Gastrocnemius medialis (tissue), 4 donors: ENCODE data around the gene MACROD2. TPM values are rescaled to one million over a fixed set of nuclear protein-coding genes. Genes with fewer than 3 reads are reported as not detected.

ENCODE experiments used
- ATAC-seq, 2 donors: fragments of 150-250 bp; one replicate each; pipeline ENCODE4 v1.9.1; 2016
- DNase-seq, 2 donors: peaks; one replicate each; pipeline ENCODE4 v3.0.0-alpha.2; 2019
- H3K27ac ChIP-seq, 4 donors: fragments of 200-600 bp; sonication (generic); 1 replicate in 1 of 4; 2 replicates in 3 of 4; pipeline ENCODE4 v1.5.1; 2016 to 2018; ENCODE audit warnings: mild to moderate bottlenecking in 2 of 4, moderate library complexity in 1 of 4
- H3K27me3 ChIP-seq, 3 donors: fragments of 200-600 bp; sonication (generic) in 2 of 3; 1 replicate in 1 of 3; 2 replicates in 2 of 3; pipeline versions ENCODE4 v1.5.1 to v1.6.0; 2016 to 2019; ENCODE audit warnings: mild to moderate bottlenecking in 1 of 3, moderate library complexity in 1 of 3
- H3K36me3 ChIP-seq, 2 donors: fragments of 200-600 bp; sonication (generic) in 1 of 2; one replicate each; pipeline ENCODE4 v1.5.1; 2017 to 2018
- H3K4me1 ChIP-seq, 2 donors: fragments of 200-600 bp; sonication (generic) in 1 of 2; one replicate each; pipeline ENCODE4 v1.5.1; 2016 to 2017; ENCODE audit warnings: mild to moderate bottlenecking in 2 of 2
- H3K4me3 ChIP-seq, 4 donors: fragments of 200-600 bp; sonication (generic) in 3 of 4; 1 replicate in 1 of 4; 2 replicates in 3 of 4; pipeline ENCODE4 v1.5.1; 2016 to 2019; ENCODE audit warnings: mild to moderate bottlenecking in 2 of 4
- H3K9me3 ChIP-seq, 3 donors: fragments of 200-600 bp; sonication (generic) in 2 of 3; 1 replicate in 1 of 3; 2 replicates in 2 of 3; pipeline ENCODE4 v1.5.1; 2016 to 2019
- POLR2A ChIP-seq, 2 donors: fragments of 450-650 bp; IDR thresholded peaks; one replicate each; pipeline ENCODE4 v1.6.1; 2017; ENCODE audit warnings: antibody characterized with exemption in 2 of 2, mild to moderate bottlenecking in 2 of 2, moderate library complexity in 2 of 2
- in situ Hi-C, 4 donors: fragments of 200-750 bp; cut with MboI; loops; one replicate each; pipeline versions ENCODE4 v1.15.0 to v1.8.0; 2017; ENCODE audit warnings: low sequenced_read_pairs in 4 of 4
- intact Hi-C: fragments of 100-400 bp; cut with DNase I; formaldehyde crosslinking; loops from one replicate; pipeline ENCODE4 v1.15.1; 2023; ENCODE audit warnings: low total_unique reads
- total RNA-seq, 4 donors: library from RNA; depleted of rRNA; stranded (reverse); fragments of >200 nt; gene quantifications; one replicate each; pipeline versions ENCODE4 v1.1.0 to v1.2.3, GENCODE V29; 2016
- TF ChIP-seq, protein P1 (sequence below), 5 experiments: fragments of 450-650 bp in 3 of 5; fragments of 200-600 bp in 2 of 5; sonication (generic) in 2 of 5; IDR thresholded peaks in 4 of 5; conservative IDR thresholded peaks in 1 of 5; 1 replicate in 4 of 5; 2 replicates in 1 of 5; pipeline ENCODE4 v1.5.1; 2016 to 2019; ENCODE audit warnings: antibody characterized with exemption in 5 of 5, mild to moderate bottlenecking in 3 of 5, moderate library complexity in 3 of 5

Gene MACROD2
- total RNA-seq, 4 donors from 2014 or later = 1.8 to 10.2 (median 3.6) TPM

DNA sequence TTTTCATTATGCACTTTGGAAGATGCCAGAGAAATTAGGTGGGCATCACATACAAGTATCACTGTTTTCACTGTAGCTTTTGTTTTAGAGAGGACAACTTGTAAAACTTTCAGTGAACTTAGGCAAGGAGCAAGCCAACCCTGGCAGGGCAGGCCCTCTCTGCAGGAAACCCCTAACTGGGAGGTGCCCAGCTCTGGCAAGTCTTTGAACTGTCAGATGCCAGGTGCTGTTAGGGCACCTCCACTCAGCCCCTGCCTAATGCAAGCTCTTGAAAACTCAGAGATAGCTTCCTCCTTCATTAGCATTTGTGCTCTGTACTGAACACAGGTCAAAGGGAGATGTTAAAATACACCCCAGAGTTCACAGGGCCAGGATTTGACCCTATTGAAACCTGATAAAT, 1116.3 kb downstream of the MACROD2 start:
- H3K27me3 ChIP-seq = no peaks in the 10 kb centered on the region
- no peak overlapping the region for H3K27ac ChIP-seq
- H3K9me3 ChIP-seq = peaks cover 0 to 3% (median 0%) of the 10 kb centered on the region in 3 donors
- no peak overlapping the region for H3K4me3 ChIP-seq
- no peaks in the 10 kb centered on the region for H3K36me3 ChIP-seq
- in situ Hi-C loops = no loop called here
- intact Hi-C loops = no loop called here
- TF ChIP-seq POLR2A (IDR thresholded peaks at IDR 0.05) = no peak
- TF ChIP-seq, protein P1, sequence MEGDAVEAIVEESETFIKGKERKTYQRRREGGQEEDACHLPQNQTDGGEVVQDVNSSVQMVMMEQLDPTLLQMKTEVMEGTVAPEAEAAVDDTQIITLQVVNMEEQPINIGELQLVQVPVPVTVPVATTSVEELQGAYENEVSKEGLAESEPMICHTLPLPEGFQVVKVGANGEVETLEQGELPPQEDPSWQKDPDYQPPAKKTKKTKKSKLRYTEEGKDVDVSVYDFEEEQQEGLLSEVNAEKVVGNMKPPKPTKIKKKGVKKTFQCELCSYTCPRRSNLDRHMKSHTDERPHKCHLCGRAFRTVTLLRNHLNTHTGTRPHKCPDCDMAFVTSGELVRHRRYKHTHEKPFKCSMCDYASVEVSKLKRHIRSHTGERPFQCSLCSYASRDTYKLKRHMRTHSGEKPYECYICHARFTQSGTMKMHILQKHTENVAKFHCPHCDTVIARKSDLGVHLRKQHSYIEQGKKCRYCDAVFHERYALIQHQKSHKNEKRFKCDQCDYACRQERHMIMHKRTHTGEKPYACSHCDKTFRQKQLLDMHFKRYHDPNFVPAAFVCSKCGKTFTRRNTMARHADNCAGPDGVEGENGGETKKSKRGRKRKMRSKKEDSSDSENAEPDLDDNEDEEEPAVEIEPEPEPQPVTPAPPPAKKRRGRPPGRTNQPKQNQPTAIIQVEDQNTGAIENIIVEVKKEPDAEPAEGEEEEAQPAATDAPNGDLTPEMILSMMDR (IDR thresholded peaks at IDR 0.05 in 4 of 5, conservative IDR thresholded peaks at IDR 0.05 in 1 of 5) = no peak
- no peak for ATAC-seq
- DNase-seq = no peak
- no peaks in the 10 kb centered on the region for H3K4me1 ChIP-seq

DNA sequence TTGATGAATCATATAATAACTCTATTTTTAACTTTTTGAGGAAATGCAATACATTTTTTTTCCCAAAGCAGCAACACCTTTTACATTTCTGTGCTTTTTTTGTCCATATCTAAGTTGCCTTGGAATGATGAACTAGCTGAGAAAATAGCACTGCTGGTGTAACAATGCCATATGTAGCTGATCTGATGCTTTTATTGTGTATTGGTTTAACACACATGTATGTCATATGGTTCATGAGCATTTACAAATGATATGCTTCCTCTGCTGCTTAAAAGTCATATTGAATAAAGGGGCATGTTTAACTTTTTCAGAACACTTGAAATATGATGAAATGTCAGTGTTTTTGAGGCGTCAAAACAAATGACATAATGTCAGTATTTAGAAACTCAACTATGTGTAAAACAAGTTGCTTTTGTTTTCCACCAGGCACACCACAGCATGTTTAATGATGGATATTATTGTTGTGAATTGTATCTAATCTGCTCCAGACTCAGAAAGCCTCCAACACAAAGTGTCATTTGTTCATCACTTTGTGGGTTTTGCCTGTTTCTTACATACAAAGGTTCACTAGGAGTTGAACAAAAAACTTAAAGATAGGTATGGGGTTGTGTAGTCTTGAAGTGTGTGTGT, 1117.9 kb downstream of the MACROD2 start:
- Histone ChIP-seq H3K9me3 (peaks cover 0 to 3% (median 0%) of the 10 kb centered on the region in 3 donors), H3K4me1 (no peaks in the 10 kb centered on the region), H3K27me3 (no peaks in the 10 kb centered on the region), H3K36me3 (no peaks in the 10 kb centered on the region), H3K27ac (no peak overlapping the region), H3K4me3 (no peak overlapping the region)
- intact Hi-C loops (no loop called here), in situ Hi-C loops (no loop called here)
- ATAC-seq = no peak
- no peak for DNase-seq
- TF ChIP-seq POLR2A (IDR thresholded peaks at IDR 0.05) = no peak
- TF ChIP-seq, protein P1 (IDR thresholded peaks at IDR 0.05 in 4 of 5, conservative IDR thresholded peaks at IDR 0.05 in 1 of 5) = no peak

DNA sequence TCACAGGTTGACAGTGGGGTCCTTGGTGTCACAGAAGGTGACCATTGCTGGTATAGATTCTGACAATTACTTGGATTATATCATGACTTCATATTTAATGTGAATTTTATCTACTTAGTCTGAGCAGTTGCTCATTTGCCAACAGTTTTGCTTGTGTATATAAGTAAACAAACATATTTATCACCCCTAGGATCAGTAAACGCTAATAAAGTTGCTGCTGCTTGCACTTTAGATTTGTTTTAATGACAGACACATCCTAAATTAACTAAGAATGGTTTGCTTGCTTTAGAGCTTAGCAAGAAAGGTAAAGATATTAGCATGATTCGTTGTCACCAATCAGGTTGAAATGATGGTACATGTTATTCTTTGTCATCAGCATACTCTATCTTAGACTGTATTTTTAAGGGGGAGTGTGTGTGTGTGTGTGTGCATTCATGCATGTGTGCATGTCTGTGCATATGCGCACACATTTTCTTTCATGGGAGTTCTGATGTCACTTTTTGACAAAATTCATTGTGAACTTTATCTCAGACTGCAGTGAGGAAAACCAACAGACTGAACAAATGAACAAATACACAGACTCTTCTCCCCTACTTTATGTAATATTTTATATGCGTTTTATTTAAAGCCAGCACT, 1124.7 kb downstream of the MACROD2 start:
- Histone ChIP-seq H3K9me3 (no peaks in the 10 kb centered on the region), H3K36me3 (no peaks in the 10 kb centered on the region), H3K27ac (no peak overlapping the region), H3K4me3 (no peak overlapping the region), H3K27me3 (no peaks in the 10 kb centered on the region), H3K4me1 (no peaks in the 10 kb centered on the region)
- in situ Hi-C loops (no loop called here), intact Hi-C loops (no loop called here)
- TF ChIP-seq, protein P1 (IDR thresholded peaks at IDR 0.05 in 4 of 5, conservative IDR thresholded peaks at IDR 0.05 in 1 of 5) = no peak
- TF ChIP-seq POLR2A (IDR thresholded peaks at IDR 0.05) = no peak
- DNase-seq = no peak
- no peak for ATAC-seq

DNA sequence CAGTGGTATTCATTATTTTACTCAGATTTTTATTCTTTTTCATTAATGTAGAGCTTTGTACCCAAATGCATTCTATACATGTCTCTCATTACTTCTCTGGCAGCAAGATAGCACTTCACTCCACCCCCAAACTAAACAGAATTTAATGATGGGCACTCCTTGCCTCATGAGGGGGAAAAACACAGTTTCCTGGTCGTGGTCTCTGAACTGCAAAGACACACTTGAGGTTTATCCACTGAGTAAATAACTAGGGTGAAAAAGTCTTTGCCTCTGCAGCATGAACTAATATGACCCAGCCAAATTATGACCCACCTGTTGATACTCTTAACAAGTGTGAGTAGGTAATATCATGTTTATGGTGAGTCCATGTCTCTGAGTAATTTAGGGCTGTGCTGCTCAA, 1127.3 kb downstream of the MACROD2 start:
- Histone ChIP-seq H3K36me3 (no peaks in the 10 kb centered on the region), H3K4me1 (no peaks in the 10 kb centered on the region), H3K9me3 (no peaks in the 10 kb centered on the region), H3K27me3 (no peaks in the 10 kb centered on the region), H3K27ac (no peak overlapping the region), H3K4me3 (no peak overlapping the region)
- intact Hi-C loops = no loop called here
- TF ChIP-seq, protein P1 (IDR thresholded peaks at IDR 0.05 in 4 of 5, conservative IDR thresholded peaks at IDR 0.05 in 1 of 5) = no peak
- TF ChIP-seq POLR2A (IDR thresholded peaks at IDR 0.05) = no peak
- in situ Hi-C loops = no loop called here
- no peak for ATAC-seq
- DNase-seq = no peak
